GM12874 (cell line): ENCODE measurements around the gene KMT2B.

Experiments
- TF ChIP-seq, protein P1 (sequence below): IDR thresholded peaks from 2 replicates; pipeline ENCODE4 v1.5.1; 2011; ENCODE audit warnings: low read depth, mild to moderate bottlenecking, control low read depth, low read length, moderate library complexity; ENCODE audit not compliant: insufficient read depth

Gene KMT2B

GRCh38 chr19:35718345-35719041, 690 bp downstream of the KMT2B start:
- TF ChIP-seq, protein P1, sequence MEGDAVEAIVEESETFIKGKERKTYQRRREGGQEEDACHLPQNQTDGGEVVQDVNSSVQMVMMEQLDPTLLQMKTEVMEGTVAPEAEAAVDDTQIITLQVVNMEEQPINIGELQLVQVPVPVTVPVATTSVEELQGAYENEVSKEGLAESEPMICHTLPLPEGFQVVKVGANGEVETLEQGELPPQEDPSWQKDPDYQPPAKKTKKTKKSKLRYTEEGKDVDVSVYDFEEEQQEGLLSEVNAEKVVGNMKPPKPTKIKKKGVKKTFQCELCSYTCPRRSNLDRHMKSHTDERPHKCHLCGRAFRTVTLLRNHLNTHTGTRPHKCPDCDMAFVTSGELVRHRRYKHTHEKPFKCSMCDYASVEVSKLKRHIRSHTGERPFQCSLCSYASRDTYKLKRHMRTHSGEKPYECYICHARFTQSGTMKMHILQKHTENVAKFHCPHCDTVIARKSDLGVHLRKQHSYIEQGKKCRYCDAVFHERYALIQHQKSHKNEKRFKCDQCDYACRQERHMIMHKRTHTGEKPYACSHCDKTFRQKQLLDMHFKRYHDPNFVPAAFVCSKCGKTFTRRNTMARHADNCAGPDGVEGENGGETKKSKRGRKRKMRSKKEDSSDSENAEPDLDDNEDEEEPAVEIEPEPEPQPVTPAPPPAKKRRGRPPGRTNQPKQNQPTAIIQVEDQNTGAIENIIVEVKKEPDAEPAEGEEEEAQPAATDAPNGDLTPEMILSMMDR, result no peak

- TF ChIP-seq, protein P1, result no peak
Measured at GRCh38 chr19:35719402-35720162, 1.8 kb downstream of the KMT2B start.

GRCh38 chr19:35720163-35720524, 2.3 kb downstream of the KMT2B start:
- TF ChIP-seq, protein P1, result no peak

DNA sequence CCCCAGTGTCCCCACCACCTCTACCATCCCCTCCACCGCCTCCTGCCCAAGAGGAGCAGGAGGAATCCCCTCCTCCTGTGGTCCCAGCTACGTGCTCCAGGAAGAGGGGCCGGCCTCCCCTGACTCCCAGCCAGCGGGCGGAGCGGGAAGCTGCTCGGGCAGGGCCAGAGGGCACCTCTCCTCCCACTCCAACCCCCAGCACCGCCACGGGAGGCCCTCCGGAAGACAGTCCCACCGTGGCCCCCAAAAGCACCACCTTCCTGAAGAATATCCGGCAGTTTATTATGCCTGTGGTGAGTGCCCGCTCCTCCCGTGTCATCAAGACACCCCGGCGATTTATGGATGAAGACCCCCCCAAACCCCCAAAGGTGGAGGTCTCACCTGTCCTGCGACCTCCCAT, 2.8 kb downstream of the KMT2B start:
- TF ChIP-seq, protein P1, result no peak

- TF ChIP-seq, protein P1, result no peak
Measured at GRCh38 chr19:35721374-35721773, 3.6 kb downstream of the KMT2B start.

- TF ChIP-seq, protein P1, result no peak
Measured at GRCh38 chr19:35722461-35722860, 4.7 kb downstream of the KMT2B start.

- TF ChIP-seq, protein P1, result no peak
Measured at GRCh38 chr19:35722897-35723296, 5.1 kb downstream of the KMT2B start.
